Activated CD8-positive, alpha-beta T cell treated with anti-CD3 and anti-CD28 coated beads, Interleukin-2, amount 10 ng/mL, durations not matched to agents 7 days and 5 days (primary cell): ENCODE results near the gene BEST2. TPM values are rescaled to one million over a fixed set of nuclear protein-coding genes. Genes with fewer than 3 reads are reported as not detected.

Experiments
- ATAC-seq: fragments of 150-1000 bp; cut with Tn5 transposase; one replicate; pipeline ENCODE4 v1.10.0; 2021; ENCODE audit warnings: moderate library complexity
- CTCF ChIA-PET: fragments of 350-600 bp; sonication (Branson Sonifier 250); formaldehyde crosslinking; loops from one replicate; lab custom pipeline; 2021; ENCODE audit warnings: antibody characterized with exemption; lab: Charles Lee
- POLR2A ChIA-PET: fragments of 350-600 bp; sonication (Branson Sonifier 250); formaldehyde crosslinking; loops from one replicate; lab custom pipeline; 2021; ENCODE audit warnings: antibody characterized with exemption; lab: Charles Lee
- DNase-seq: peaks from one replicate; pipeline ENCODE4 v3.0.0-alpha.2; 2020
- H3K27ac Mint-ChIP-seq: one replicate; pipeline ENCODE4 v1.8.0; 2021; ENCODE audit warnings: mild to moderate bottlenecking, mixed read lengths
- H3K27me3 Mint-ChIP-seq: one replicate; pipeline ENCODE4 v1.8.0; 2021; ENCODE audit warnings: low read depth, mixed read lengths
- H3K36me3 Mint-ChIP-seq: one replicate; pipeline ENCODE4 v1.8.0; 2021; ENCODE audit warnings: low read depth, mixed read lengths
- H3K4me1 Mint-ChIP-seq: one replicate; pipeline ENCODE4 v1.8.0; 2021; ENCODE audit warnings: low read depth, mixed read lengths
- H3K4me3 Mint-ChIP-seq: one replicate; pipeline ENCODE4 v1.8.0; 2021; ENCODE audit warnings: mild to moderate bottlenecking, mixed read lengths
- H3K9me3 Mint-ChIP-seq: one replicate; pipeline ENCODE4 v1.8.0; 2022; ENCODE audit warnings: mixed read lengths; ENCODE audit not compliant: insufficient read depth
- total RNA-seq, 2 experiments: library from RNA; stranded (reverse); gene quantifications; one replicate each; pipeline ENCODE4 v1.2.3, GENCODE V29; 2021

BEST2 gene
- total RNA-seq, 2 experiments from 2014 or later: not detected

GRCh38 chr19:12770922-12771321, 19.3 kb downstream of the BEST2 start:
- DNase-seq (no peak), ATAC-seq (no peak)
- no peaks in the 10 kb centered on the region for H3K27me3 Mint-ChIP-seq
- peaks cover 24% of the 10 kb centered on the region for H3K4me1 Mint-ChIP-seq
- H3K36me3 Mint-ChIP-seq: no peaks in the 10 kb centered on the region
- CTCF ChIA-PET: interaction anchor here (1.9 to 3.7 kb wide), 2 partner anchors 10 to 13 kb away, joined by 9 to 19 read pairs; no protein-coding TSS in a partner anchor
- no peaks in the 10 kb centered on the region for H3K9me3 Mint-ChIP-seq
- no peak overlapping the region for H3K4me3 Mint-ChIP-seq
- POLR2A ChIA-PET: interaction anchor here (15.2 kb wide), 1 partner anchor 23 kb away, joined by 380 read pairs; the partner anchor contains the start of gene JUNB
- H3K27ac Mint-ChIP-seq: no peak overlapping the region

DNA sequence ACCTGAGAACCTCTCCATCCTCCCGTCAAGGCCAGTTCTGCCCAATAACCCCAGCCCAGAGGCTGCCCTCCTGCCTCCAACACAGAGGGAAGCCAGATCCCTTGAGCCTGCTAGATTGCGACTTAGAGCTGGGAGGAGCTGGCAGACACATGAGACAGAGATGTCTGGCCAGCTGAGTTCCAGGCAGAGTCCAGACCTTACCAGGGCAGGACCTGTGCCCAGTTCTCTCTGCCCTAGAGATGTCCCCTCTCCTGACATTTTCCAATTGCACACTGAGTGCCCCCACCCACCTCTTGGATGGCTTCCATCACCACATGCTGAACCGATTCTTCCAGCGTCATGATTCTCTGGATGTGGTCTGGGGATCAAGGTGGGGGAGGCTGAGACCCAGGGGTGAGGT, 20.7 kb downstream of the BEST2 start:
- CTCF ChIA-PET: interaction anchor here (1.5 to 8.5 kb wide), 5 partner anchors 8 to 75 kb away, joined by 6 to 390 read pairs (median 9); partner anchors contain the start of gene JUNB

GRCh38 chr19:12773571-12773970, 22.0 kb downstream of the BEST2 start:
- ChIA-PET POLR2A (interaction anchor here (0.8 to 15.2 kb wide), 3 partner anchors 9 to 21 kb away, joined by 3 to 380 read pairs (median 4); partner anchors contain the start of gene JUNB), CTCF (interaction anchor here (0.9 to 8.5 kb wide), 10 partner anchors 7 to 74 kb away, joined by 3 to 390 read pairs (median 4); partner anchors contain the start of gene JUNB)
- H3K9me3 Mint-ChIP-seq: no peaks in the 10 kb centered on the region
- peaks cover 37% of the 10 kb centered on the region for H3K4me1 Mint-ChIP-seq
- no peaks in the 10 kb centered on the region for H3K36me3 Mint-ChIP-seq
- ATAC-seq (no peak), DNase-seq (no peak)
- H3K27ac Mint-ChIP-seq: no peak overlapping the region
- H3K27me3 Mint-ChIP-seq: no peaks in the 10 kb centered on the region
- no peak overlapping the region for H3K4me3 Mint-ChIP-seq

More for the DNA sequence above, 20.7 kb downstream of the BEST2 start:
- no peaks in the 10 kb centered on the region for H3K36me3 Mint-ChIP-seq
- ATAC-seq: no peak
- H3K9me3 Mint-ChIP-seq: no peaks in the 10 kb centered on the region
- no peak for DNase-seq
- POLR2A ChIA-PET: interaction anchor here (15.2 kb wide), 1 partner anchor 22 kb away, joined by 380 read pairs; the partner anchor contains the start of gene JUNB
- peaks cover 27% of the 10 kb centered on the region for H3K4me1 Mint-ChIP-seq
- no peaks in the 10 kb centered on the region for H3K27me3 Mint-ChIP-seq
- no peak overlapping the region for H3K4me3 Mint-ChIP-seq
- no peak overlapping the region for H3K27ac Mint-ChIP-seq

DNA sequence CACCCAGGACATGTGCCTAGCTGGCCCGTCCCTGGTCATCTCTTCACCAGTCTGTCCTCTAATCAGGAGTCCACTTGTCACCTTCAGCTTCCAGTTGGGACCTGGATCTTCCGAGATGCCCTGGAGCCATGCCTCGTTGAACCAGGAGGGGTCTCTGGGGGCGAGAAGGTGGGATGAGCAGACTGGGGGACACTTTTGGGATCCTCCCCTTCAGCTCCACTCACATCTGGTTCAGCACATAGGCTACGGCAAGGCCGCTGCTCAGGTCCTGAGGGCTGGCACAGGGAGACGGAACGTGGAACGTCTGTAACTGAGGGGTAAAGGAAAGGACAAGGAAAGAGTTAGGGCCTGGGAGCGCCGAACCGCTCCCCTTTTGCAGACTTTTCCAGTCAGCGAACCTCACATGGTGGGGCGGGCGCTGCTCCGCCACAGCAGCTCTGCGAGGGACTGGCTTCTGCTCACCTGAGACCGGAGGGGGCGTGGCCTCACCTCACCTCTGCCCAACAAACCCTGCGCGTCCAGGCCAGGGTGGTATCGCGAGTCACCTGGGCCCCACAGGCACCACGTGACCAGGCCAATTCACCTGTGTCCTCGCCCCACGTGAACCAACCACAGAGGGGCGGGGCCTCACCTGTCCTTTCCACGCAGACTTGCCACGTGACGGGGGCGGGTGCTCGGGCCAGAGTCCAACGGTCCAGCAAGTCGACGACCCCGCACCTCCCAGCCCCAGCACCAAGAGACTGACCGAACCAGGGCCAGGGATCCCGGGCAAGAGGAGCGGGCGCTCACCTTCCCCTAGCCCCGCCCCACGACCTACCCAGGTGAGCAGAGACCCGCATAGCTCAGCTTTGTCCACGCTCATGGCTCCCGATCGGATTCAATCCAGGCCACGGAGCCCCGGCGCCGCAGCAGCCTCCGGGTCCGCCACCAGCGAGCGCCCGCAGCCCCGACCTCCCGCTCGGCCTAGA, 23.3 kb downstream of the BEST2 start, which contains the start of gene HOOK2:
TSS of gene HOOK2 (minus strand) at position 965 of the 968 bp plus-strand sequence. CDS start at position 862, 103 bp downstream.
- Mint-ChIP-seq H3K27me3 (no peaks in the 10 kb centered on the region), H3K36me3 (no peaks in the 10 kb centered on the region), H3K4me3 (peak within 1 kb of the TSS; percentile 73), H3K4me1 (peaks cover 46% of the 10 kb centered on the region), H3K27ac (peak within 1 kb of the TSS; percentile 11), H3K9me3 (no peaks in the 10 kb centered on the region)
- ATAC-seq: no peak
- ChIA-PET POLR2A (interaction anchor here (0.6 to 15.2 kb wide), 2 partner anchors 19 to 43 kb away, joined by 3 to 380 read pairs; partner anchors contain the start of gene JUNB), CTCF (interaction anchor here (1.2 to 8.5 kb wide), 6 partner anchors 9 to 46 kb away, joined by 3 to 390 read pairs (median 4); partner anchors contain the start of gene JUNB)
- DNase-seq: no peak

DNA sequence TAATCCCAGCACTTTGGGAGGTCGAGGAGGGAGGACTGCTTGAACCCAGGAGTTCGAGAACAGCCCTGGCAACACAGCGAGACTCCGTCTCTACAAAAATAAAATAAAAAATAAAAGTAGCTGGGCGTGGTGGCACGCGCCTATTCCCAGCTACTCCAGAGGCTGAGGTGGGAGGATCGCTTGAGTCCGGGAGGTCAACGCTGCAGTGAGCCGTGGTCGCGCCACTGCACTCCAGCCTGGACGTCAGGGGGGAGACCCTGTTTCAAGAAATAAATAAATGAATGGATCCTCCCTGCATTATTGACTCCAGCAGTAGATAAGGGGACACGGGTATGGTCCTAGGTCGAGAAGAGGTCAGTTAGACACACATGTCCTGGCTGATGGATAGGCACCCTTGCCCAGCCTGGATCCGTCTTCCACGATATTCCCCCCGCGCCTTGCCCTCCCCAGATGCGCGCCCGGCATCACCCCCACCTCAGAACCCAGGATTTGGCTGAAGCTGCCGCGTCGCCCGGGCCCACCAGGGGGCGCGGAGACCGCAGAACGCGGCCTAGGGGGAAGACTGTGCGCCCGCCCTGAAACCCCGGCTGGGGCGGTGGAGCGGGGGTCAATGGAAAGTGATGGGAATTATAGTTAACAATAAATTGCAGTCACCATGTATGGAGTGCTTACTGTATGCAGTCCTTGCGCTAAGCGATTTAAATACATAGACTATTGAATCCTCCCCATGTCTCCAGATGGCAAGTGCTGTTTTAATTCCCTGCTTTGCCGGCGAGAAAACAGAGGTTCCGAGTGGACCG, 25.8 kb downstream of the BEST2 start:
- Mint-ChIP-seq H3K4me3 (peak overlapping the region; percentile 72), H3K36me3 (no peaks in the 10 kb centered on the region), H3K27me3 (no peaks in the 10 kb centered on the region), H3K4me1 (peaks cover 48% of the 10 kb centered on the region), H3K9me3 (no peaks in the 10 kb centered on the region), H3K27ac (peak overlapping the region; percentile 85)
- ChIA-PET CTCF (interaction anchor here (1.0 to 8.5 kb wide), 15 partner anchors 8 to 74 kb away, joined by 3 to 390 read pairs (median 8); partner anchors contain the start of genes GET3, JUNB, PRDX2 and RNASEH2A), POLR2A (interaction anchor here (0.6 to 15.2 kb wide), 7 partner anchors 8 to 342 kb away, joined by 3 to 380 read pairs (median 5); partner anchors contain the start of gene JUNB)
- peak; percentile 85 for DNase-seq
- ATAC-seq: peak; percentile 48

DNA sequence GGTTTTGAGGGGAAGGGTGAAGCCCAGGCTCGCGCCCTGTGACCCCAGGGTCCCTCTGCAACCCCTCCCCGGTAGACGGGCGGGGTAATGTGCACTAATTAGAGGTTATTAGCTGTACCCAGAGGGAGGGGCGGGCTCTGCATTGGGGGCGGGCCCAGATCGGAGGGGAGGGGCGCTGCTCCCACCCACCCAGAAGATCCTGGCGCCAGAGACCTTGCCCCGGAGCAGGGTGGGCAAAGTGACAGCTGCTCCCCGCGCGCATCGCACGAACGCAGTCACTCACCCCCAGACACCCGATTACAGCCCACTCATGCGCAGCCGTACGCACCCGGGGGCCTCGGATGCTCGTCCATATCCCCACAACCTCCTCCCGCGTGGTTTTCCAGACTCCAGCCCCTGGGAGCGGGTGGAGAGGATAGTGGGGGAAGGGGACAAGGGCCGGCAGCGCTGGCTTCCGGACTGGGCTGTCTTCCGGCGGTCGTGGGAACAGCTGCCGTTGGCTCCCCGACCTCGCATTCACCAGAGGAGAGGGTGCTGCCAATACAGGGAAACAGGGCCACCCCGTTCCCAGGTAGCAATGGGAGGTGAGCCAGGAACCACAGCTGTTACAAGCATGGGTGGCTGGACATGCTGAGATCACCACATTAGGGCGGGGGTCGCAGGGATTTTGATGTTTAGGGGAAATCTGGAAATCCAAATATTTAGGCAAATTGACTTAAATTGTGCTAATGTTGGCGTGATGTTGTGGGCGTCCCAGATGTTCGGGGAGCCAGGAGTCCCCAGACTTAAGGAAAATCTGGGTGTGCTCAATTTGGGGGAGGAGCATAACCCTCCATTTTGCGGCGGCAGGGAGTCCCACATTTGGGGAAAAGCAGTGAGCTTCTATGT, 26.7 kb downstream of the BEST2 start:
- peak; percentile 6 for ATAC-seq
- peaks cover 45% of the 10 kb centered on the region for H3K4me1 Mint-ChIP-seq
- H3K36me3 Mint-ChIP-seq: no peaks in the 10 kb centered on the region
- H3K9me3 Mint-ChIP-seq: no peaks in the 10 kb centered on the region
- H3K27ac Mint-ChIP-seq: peak overlapping the region; percentile 85
- POLR2A ChIA-PET: interaction anchor here (0.6 to 15.2 kb wide), 7 partner anchors 8 to 44 kb away, joined by 3 to 380 read pairs (median 5); partner anchors contain the start of gene JUNB
- no peaks in the 10 kb centered on the region for H3K27me3 Mint-ChIP-seq
- DNase-seq: peak; percentile 58
- CTCF ChIA-PET: interaction anchor here (1.0 to 8.5 kb wide), 15 partner anchors 7 to 73 kb away, joined by 3 to 390 read pairs (median 8); partner anchors contain the start of genes GET3, JUNB, PRDX2 and RNASEH2A
- peak overlapping the region; percentile 72 for H3K4me3 Mint-ChIP-seq

- Mint-ChIP-seq H3K4me3 (peak overlapping the region; percentile 72), H3K9me3 (no peaks in the 10 kb centered on the region), H3K27ac (peak overlapping the region; percentile 85), H3K4me1 (peaks cover 47% of the 10 kb centered on the region), H3K36me3 (no peaks in the 10 kb centered on the region), H3K27me3 (no peaks in the 10 kb centered on the region)
- ATAC-seq: no peak
- CTCF ChIA-PET: interaction anchor here (1.0 to 8.5 kb wide), 10 partner anchors 9 to 69 kb away, joined by 4 to 390 read pairs (median 8); partner anchors contain the start of genes GET3, JUNB, PRDX2 and RNASEH2A
- POLR2A ChIA-PET: interaction anchor here (1.1 to 15.2 kb wide), 4 partner anchors 10 to 40 kb away, joined by 3 to 380 read pairs (median 12); partner anchors contain the start of gene JUNB
- no peak for DNase-seq
These were observed 27.2 kb downstream of the BEST2 start for GRCh38 chr19:12778905-12779161.

DNA sequence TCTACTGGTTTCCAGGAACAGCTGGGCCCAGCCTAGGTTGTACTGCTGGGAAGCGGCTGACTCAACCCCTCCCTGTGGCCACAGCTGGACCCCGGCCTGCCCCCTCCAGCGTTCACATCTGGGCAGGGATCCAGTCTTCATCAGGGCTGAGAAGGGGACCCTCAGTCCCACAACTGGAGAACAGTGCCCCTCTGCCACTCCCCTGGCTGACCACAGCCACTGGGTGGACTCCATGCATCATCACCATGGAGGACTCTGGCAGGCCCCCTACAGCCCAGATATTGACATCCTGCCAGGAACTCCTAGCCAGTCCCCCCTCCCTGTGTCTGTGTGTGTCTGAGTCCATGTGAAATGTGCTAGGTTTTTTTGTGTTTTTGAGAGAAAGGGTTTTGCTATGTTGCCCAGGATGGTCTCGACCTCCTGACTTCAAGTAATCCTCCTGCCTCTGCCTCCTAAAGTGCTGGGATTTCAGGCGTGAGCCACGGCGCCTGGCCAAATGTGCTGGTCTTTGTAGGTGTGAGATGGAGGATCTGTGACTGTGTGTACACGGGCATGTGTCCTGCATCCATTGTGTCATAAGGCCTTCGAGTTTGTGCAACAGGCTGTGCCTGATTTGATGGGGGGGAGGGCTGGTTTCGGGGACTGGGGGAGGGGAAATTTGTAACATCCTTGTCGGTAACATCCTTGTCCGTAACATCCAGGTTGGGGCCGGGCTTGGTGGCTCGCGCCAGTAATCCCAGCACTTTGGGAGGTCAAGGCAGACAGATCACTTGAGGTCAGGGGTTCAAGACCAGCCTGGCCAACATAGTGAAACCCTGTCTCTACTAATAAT, 27.8 kb downstream of the BEST2 start:
- ChIA-PET CTCF (interaction anchor here (1.0 to 8.5 kb wide), 7 partner anchors 9 to 68 kb away, joined by 4 to 390 read pairs (median 15); partner anchors contain the start of genes JUNB, PRDX2 and THSD8), POLR2A (interaction anchor here (1.1 to 15.2 kb wide), 3 partner anchors 9 to 22 kb away, joined by 3 to 380 read pairs (median 20); partner anchors contain the start of gene JUNB)
- Mint-ChIP-seq H3K4me1 (peaks cover 47% of the 10 kb centered on the region), H3K9me3 (no peaks in the 10 kb centered on the region), H3K27me3 (no peaks in the 10 kb centered on the region), H3K27ac (peak overlapping the region; percentile 85), H3K4me3 (peak overlapping the region; percentile 72), H3K36me3 (no peaks in the 10 kb centered on the region)
- ATAC-seq: no peak
- no peak for DNase-seq

DNA sequence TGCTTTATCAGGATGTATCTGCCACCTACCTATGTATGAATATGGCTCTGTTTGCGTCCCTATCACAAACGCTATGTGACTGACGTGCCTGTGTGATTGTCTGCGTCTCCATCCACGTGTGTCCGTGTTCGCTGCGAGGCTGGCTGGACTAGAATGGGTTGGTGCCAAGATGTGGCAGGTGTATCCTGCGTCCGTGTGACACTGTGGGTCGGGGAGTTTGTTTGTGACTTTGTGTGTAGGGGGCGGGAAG, 30.5 kb downstream of the BEST2 start:
- ChIA-PET CTCF (interaction anchor here (1.1 to 1.9 kb wide), 4 partner anchors 9 to 14 kb away, joined by 4 to 23 read pairs (median 15); partner anchors contain the start of gene JUNB), POLR2A (interaction anchor here (15.2 kb wide), 1 partner anchor 12 kb away, joined by 380 read pairs; the partner anchor contains the start of gene JUNB)
- Mint-ChIP-seq H3K36me3 (no peaks in the 10 kb centered on the region), H3K4me1 (peaks cover 46% of the 10 kb centered on the region), H3K27ac (peak overlapping the region; percentile 98), H3K27me3 (no peaks in the 10 kb centered on the region), H3K9me3 (no peaks in the 10 kb centered on the region), H3K4me3 (peak overlapping the region; percentile 82)
- DNase-seq (no peak), ATAC-seq (peak; percentile 10)
